Endothelial cell of umbilical vein (primary cell): ENCODE measurements around the gene CCDC9.

ENCODE experiments used
- CTCF ChIP-seq, 2 donors: IDR thresholded peaks; 1 replicate in 1 of 2; 2 replicates in 1 of 2; pipeline ENCODE4 v1.5.1; 2011; ENCODE audit warnings: low read length in 2 of 2, mild to moderate bottlenecking in 2 of 2, moderate library complexity in 2 of 2, control low read depth in 1 of 2, inconsistent platforms in 1 of 2, low read depth in 1 of 2; ENCODE audit not compliant: insufficient read depth in 1 of 2; ENCODE audit errors: extremely low read depth in 1 of 2
- EZH2 ChIP-seq: IDR thresholded peaks from 2 replicates; pipeline ENCODE4 v1.6.1; 2012; ENCODE audit warnings: borderline replicate concordance, low read depth, mild to moderate bottlenecking, moderate library complexity, low read length, inconsistent platforms; ENCODE audit not compliant: severe bottlenecking
- FOS ChIP-seq: IDR thresholded peaks from 2 replicates; pipeline ENCODE4 v1.6.1; 2011; ENCODE audit warnings: mild to moderate bottlenecking, low read length, moderate library complexity, borderline replicate concordance; ENCODE audit not compliant: insufficient read depth
- GATA2 ChIP-seq: IDR thresholded peaks from 2 replicates; pipeline ENCODE4 v1.7.0; 2011; ENCODE audit warnings: low read depth, mild to moderate bottlenecking, moderate library complexity, mixed read lengths, low read length; ENCODE audit not compliant: insufficient read length, insufficient read depth
- JUN ChIP-seq: IDR thresholded peaks from 2 replicates; pipeline ENCODE4 v1.6.1; 2011; ENCODE audit warnings: borderline replicate concordance, low read depth; ENCODE audit not compliant: insufficient read length, insufficient read depth
- MAX ChIP-seq: IDR thresholded peaks from 2 replicates; pipeline ENCODE4 v1.6.1; 2011; ENCODE audit not compliant: insufficient read depth, insufficient read length
- MYC ChIP-seq: IDR thresholded peaks from one replicate; pipeline ENCODE4 v1.6.1; 2011; ENCODE audit warnings: mild to moderate bottlenecking, low read depth, low read length
- POLR2A ChIP-seq: IDR thresholded peaks from 2 replicates; pipeline ENCODE4 v1.6.1; 2012; ENCODE audit warnings: low read depth, mild to moderate bottlenecking, control low read depth, low read length
- POLR2AphosphoS5 ChIP-seq: IDR thresholded peaks from 2 replicates; pipeline ENCODE4 v1.6.1; 2012; ENCODE audit warnings: low read depth, mild to moderate bottlenecking, control low read depth, low read length, moderate library complexity; ENCODE audit not compliant: insufficient read depth

GRCh38 chr19:47264629-47265028 lies 8.3 kb downstream of the CCDC9 start:
- no peak for TF ChIP-seq CTCF (IDR thresholded peaks at IDR 0.05; ENCODE audit: extremely low read depth in 1 of 2, insufficient read depth in 1 of 2, low read depth in 1 of 2, low read length in 2 of 2)
- TF ChIP-seq MAX = no peak
- TF ChIP-seq JUN = no peak
- no peak for TF ChIP-seq POLR2AphosphoS5
- TF ChIP-seq POLR2A = no peak
- TF ChIP-seq EZH2 = no peak
- TF ChIP-seq FOS = no peak
- no peak for TF ChIP-seq MYC
- TF ChIP-seq GATA2 = no peak
